Measurements from ENCODE around the gene OR10H2. TPM values are rescaled to one million over a fixed set of nuclear protein-coding genes. Genes with fewer than 3 reads are reported as not detected.

OR10H2 gene
- total RNA-seq, 1 donor from 2014 or later: not detected

DNA sequence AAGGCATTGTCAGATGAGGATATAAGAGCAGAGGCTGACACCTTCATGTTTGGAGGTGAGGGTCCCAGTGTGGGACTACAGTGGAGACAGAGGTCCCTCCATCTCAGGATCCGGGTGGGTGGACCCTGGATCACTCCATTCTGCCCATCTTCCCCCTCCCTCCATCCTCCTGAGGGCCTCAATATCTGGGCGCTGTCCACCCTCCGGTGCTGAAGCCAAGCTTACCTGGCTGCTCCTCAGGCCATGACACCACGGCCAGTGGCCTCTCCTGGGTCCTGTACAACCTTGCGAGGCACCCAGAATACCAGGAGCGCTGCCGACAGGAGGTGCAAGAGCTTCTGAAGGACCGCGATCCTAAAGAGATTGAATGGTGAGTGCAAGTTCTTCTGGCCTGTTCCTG is 43.0 kb upstream of the OR10H2 start:
- no peak overlapping the region for H3K4me3 Mint-ChIP-seq (ENCODE audit: unreplicated experiment)
- TF ChIP-seq CTCF (IDR thresholded peaks at IDR 0.05; ENCODE audit: unreplicated experiment): no peak
- peaks cover 29% of the 10 kb centered on the region for H3K36me3 Mint-ChIP-seq (ENCODE audit: low read depth, unreplicated experiment)
- peaks cover 7% of the 10 kb centered on the region for H3K27me3 Mint-ChIP-seq (ENCODE audit: unreplicated experiment)
- peaks cover 63% of the 10 kb centered on the region for H3K9me3 Mint-ChIP-seq (ENCODE audit: unreplicated experiment)
- H3K4me1 Mint-ChIP-seq (ENCODE audit: unreplicated experiment): no peaks in the 10 kb centered on the region
- H3K27ac Mint-ChIP-seq (ENCODE audit: unreplicated experiment): no peak overlapping the region
- no peak for DNase-seq (ENCODE audit: low spot score)

DNA sequence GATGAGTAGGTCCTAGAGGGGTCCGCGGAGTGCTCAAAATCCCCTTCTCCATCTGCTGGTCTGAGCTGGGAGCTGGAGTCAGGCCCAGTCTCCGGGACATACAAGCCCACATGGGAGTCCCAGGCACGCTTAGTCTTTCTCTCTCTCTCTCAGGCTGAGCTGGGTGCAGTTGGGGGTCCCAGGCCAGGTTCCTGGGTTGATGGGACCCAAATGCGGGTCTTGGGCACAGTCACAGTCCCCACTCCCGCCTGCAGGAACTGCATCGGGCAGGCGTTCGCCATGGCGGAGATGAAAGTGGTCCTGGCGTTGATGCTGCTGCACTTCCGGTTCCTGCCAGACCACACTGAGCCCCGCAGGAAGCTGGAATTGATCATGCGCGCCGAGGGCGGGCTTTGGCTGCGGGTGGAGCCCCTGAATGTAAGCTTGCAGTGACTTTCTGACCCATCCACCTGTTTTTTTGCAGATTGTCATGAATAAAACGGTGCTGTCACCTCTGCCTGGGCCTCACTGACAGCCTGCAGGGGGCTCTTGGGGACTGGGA is 31.1 kb upstream of the OR10H2 start:
- H3K36me3 Mint-ChIP-seq (ENCODE audit: low read depth, unreplicated experiment): peaks cover 5% of the 10 kb centered on the region
- H3K4me3 Mint-ChIP-seq (ENCODE audit: unreplicated experiment): no peak overlapping the region
- H3K27me3 Mint-ChIP-seq (ENCODE audit: unreplicated experiment): peaks cover 6% of the 10 kb centered on the region
- no peak for DNase-seq (ENCODE audit: low spot score)
- no peak overlapping the region for H3K27ac Mint-ChIP-seq (ENCODE audit: unreplicated experiment)
- TF ChIP-seq CTCF (IDR thresholded peaks at IDR 0.05; ENCODE audit: unreplicated experiment): no peak
- peaks cover 18% of the 10 kb centered on the region for H3K9me3 Mint-ChIP-seq (ENCODE audit: unreplicated experiment)
- no peaks in the 10 kb centered on the region for H3K4me1 Mint-ChIP-seq (ENCODE audit: unreplicated experiment)

- H3K36me3 Mint-ChIP-seq (ENCODE audit: low read depth, unreplicated experiment): peaks cover 5% of the 10 kb centered on the region
- peaks cover 5% of the 10 kb centered on the region for H3K27me3 Mint-ChIP-seq (ENCODE audit: unreplicated experiment)
- H3K4me3 Mint-ChIP-seq (ENCODE audit: unreplicated experiment): no peak overlapping the region
- H3K4me1 Mint-ChIP-seq (ENCODE audit: unreplicated experiment): no peaks in the 10 kb centered on the region
- H3K9me3 Mint-ChIP-seq (ENCODE audit: unreplicated experiment): peaks cover 18% of the 10 kb centered on the region
- no peak overlapping the region for H3K27ac Mint-ChIP-seq (ENCODE audit: unreplicated experiment)
- no peak for DNase-seq (ENCODE audit: low spot score)
- no peak for TF ChIP-seq CTCF (IDR thresholded peaks at IDR 0.05; ENCODE audit: unreplicated experiment)
Observed at GRCh38 chr19:15701757-15702533, 25.9 kb upstream of the OR10H2 start.

GRCh38 chr19:15702534-15702930 is 25.3 kb upstream of the OR10H2 start:
- Mint-ChIP-seq H3K27me3 (ENCODE audit: unreplicated experiment) (peaks cover 3% of the 10 kb centered on the region), H3K4me1 (ENCODE audit: unreplicated experiment) (no peaks in the 10 kb centered on the region), H3K27ac (ENCODE audit: unreplicated experiment) (no peak overlapping the region), H3K4me3 (ENCODE audit: unreplicated experiment) (no peak overlapping the region), H3K36me3 (ENCODE audit: low read depth, unreplicated experiment) (peaks cover 5% of the 10 kb centered on the region), H3K9me3 (ENCODE audit: unreplicated experiment) (peaks cover 17% of the 10 kb centered on the region)
- no peak for TF ChIP-seq CTCF (IDR thresholded peaks at IDR 0.05; ENCODE audit: unreplicated experiment)
- no peak for DNase-seq (ENCODE audit: low spot score)

- H3K27me3 Mint-ChIP-seq (ENCODE audit: unreplicated experiment): no peaks in the 10 kb centered on the region
- no peak overlapping the region for H3K4me3 Mint-ChIP-seq (ENCODE audit: unreplicated experiment)
- no peak for DNase-seq (ENCODE audit: low spot score)
- peaks cover 35% of the 10 kb centered on the region for H3K9me3 Mint-ChIP-seq (ENCODE audit: unreplicated experiment)
- TF ChIP-seq CTCF (IDR thresholded peaks at IDR 0.05; ENCODE audit: unreplicated experiment): no peak
- no peaks in the 10 kb centered on the region for H3K4me1 Mint-ChIP-seq (ENCODE audit: unreplicated experiment)
- peaks cover 14% of the 10 kb centered on the region for H3K36me3 Mint-ChIP-seq (ENCODE audit: low read depth, unreplicated experiment)
- no peak overlapping the region for H3K27ac Mint-ChIP-seq (ENCODE audit: unreplicated experiment)
Observed at GRCh38 chr19:15714638-15715037, 13.2 kb upstream of the OR10H2 start.

All from endothelial cell (in vitro differentiated cells).